Neural progenitor cell (in vitro differentiated cells): ENCODE data around the gene STXBP4. TPM values are rescaled to one million over a fixed set of nuclear protein-coding genes. Genes with fewer than 3 reads are reported as not detected.

Source experiments
- DNase-seq: peaks from one replicate; pipeline ENCODE4 v3.0.0-alpha.2; 2016; ENCODE audit warnings: low spot score
- H2AFZ ChIP-seq: fragments of 200-600 bp; sonication (generic); replicated peaks from 2 replicates; pipeline ENCODE4 v1.6.1; 2016; ENCODE audit warnings: antibody characterized with exemption
- H3F3A ChIP-seq: fragments of 200-600 bp; sonication (generic); 2 replicates; pipeline ENCODE4 v1.6.1; 2016; ENCODE audit warnings: antibody characterized with exemption, low read depth
- H3K27ac ChIP-seq: fragments of 200-600 bp; sonication (generic); 2 replicates; pipeline ENCODE4 v1.5.1; 2016; ENCODE audit warnings: mild to moderate bottlenecking
- H3K27me3 ChIP-seq: fragments of 200-600 bp; sonication (generic); 2 replicates; pipeline ENCODE4 v1.6.1; 2016; ENCODE audit warnings: mild to moderate bottlenecking, moderate library complexity
- H3K36me3 ChIP-seq: fragments of 200-600 bp; sonication (generic); 2 replicates; pipeline ENCODE4 v1.5.1; 2016
- H3K4me1 ChIP-seq: fragments of 200-600 bp; sonication (generic); 2 replicates; pipeline ENCODE4 v1.6.1; 2016; ENCODE audit warnings: mixed run types
- H3K4me2 ChIP-seq: fragments of 200-600 bp; sonication (generic); 2 replicates; pipeline ENCODE4 v1.6.1; 2016
- H3K4me3 ChIP-seq: fragments of 200-600 bp; sonication (generic); 2 replicates; pipeline ENCODE4 v1.5.1; 2016
- H3K79me2 ChIP-seq: fragments of 200-600 bp; sonication (generic); 2 replicates; pipeline ENCODE4 v1.6.1; 2016; ENCODE audit warnings: low read depth
- H3K9ac ChIP-seq: fragments of 200-600 bp; sonication (generic); 2 replicates; pipeline ENCODE4 v1.6.1; 2016
- H3K9me3 ChIP-seq: fragments of 200-600 bp; sonication (generic); 2 replicates; pipeline ENCODE4 v1.5.1; 2016; ENCODE audit warnings: low read depth
- H4K20me1 ChIP-seq: fragments of 200-600 bp; sonication (generic); 2 replicates; pipeline ENCODE4 v1.6.1; 2016; ENCODE audit warnings: low read depth
- H3K27ac Mint-ChIP-seq: 3 replicates; pipeline ENCODE4 v1.8.0; 2021; ENCODE audit warnings: mixed read lengths
- H3K27me3 Mint-ChIP-seq: 2 replicates; pipeline ENCODE4 v1.8.0; 2022; ENCODE audit warnings: low read depth, mild to moderate bottlenecking, inconsistent platforms, moderate library complexity, mixed read lengths; ENCODE audit not compliant: insufficient read depth
- H3K36me3 Mint-ChIP-seq: 3 replicates; pipeline ENCODE4 v1.8.0; 2021; ENCODE audit warnings: mixed read lengths
- H3K4me1 Mint-ChIP-seq: 3 replicates; pipeline ENCODE4 v1.8.0; 2021; ENCODE audit warnings: mixed read lengths
- H3K4me3 Mint-ChIP-seq: 3 replicates; pipeline ENCODE4 v1.8.0; 2021; ENCODE audit warnings: mild to moderate bottlenecking, moderate library complexity, mixed read lengths
- H3K9me3 Mint-ChIP-seq: 3 replicates; pipeline ENCODE4 v1.8.0; 2020; ENCODE audit warnings: mixed read lengths
- EZH2 ChIP-seq: fragments of 200-600 bp; sonication (generic); IDR thresholded peaks from 2 replicates; pipeline ENCODE4 v1.6.1; 2017; ENCODE audit warnings: antibody characterized with exemption, mild to moderate bottlenecking, moderate library complexity
- EZH2phosphoT487 ChIP-seq: fragments of 200-600 bp; sonication (generic); IDR thresholded peaks from 2 replicates; pipeline ENCODE4 v1.6.1; 2017; ENCODE audit warnings: antibody characterized with exemption
- total RNA-seq: library from RNA; depleted of rRNA; stranded (reverse); fragments of >200 nt; gene quantifications from 2 replicates; pipeline ENCODE4 v1.2.3, GENCODE V29; 2015; ENCODE audit warnings: low replicate concordance
- TF ChIP-seq, protein P1 (sequence below): fragments of 200-600 bp; sonication (generic); IDR thresholded peaks from 2 replicates; pipeline ENCODE4 v1.5.1; 2017; ENCODE audit warnings: antibody characterized with exemption, mild to moderate bottlenecking

STXBP4 gene
- total RNA-seq, 1 donor from 2014 or later = 111 TPM

DNA sequence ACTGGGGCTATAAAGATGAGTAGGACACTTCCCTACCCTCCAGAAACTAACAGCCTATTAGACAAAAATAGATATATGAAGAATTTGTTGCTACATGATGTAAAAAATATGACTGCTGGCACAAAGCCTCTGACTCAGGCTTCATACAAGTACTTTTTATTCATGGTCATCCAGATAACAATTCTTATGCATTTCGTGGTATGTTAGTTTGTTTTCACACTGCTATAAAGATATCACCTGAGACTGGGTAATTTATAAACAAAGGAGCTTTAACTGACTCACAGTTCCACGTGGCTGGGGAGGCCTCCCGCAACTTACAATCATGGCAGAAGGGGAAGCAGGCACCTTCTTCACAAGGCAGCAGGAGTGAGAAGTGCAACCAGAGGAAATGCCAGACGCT, 183.7 kb downstream of the STXBP4 start:
- no peak for TF ChIP-seq EZH2phosphoT487
- TF ChIP-seq, protein P1, sequence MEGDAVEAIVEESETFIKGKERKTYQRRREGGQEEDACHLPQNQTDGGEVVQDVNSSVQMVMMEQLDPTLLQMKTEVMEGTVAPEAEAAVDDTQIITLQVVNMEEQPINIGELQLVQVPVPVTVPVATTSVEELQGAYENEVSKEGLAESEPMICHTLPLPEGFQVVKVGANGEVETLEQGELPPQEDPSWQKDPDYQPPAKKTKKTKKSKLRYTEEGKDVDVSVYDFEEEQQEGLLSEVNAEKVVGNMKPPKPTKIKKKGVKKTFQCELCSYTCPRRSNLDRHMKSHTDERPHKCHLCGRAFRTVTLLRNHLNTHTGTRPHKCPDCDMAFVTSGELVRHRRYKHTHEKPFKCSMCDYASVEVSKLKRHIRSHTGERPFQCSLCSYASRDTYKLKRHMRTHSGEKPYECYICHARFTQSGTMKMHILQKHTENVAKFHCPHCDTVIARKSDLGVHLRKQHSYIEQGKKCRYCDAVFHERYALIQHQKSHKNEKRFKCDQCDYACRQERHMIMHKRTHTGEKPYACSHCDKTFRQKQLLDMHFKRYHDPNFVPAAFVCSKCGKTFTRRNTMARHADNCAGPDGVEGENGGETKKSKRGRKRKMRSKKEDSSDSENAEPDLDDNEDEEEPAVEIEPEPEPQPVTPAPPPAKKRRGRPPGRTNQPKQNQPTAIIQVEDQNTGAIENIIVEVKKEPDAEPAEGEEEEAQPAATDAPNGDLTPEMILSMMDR = no peak
- no peak for TF ChIP-seq EZH2

DNA sequence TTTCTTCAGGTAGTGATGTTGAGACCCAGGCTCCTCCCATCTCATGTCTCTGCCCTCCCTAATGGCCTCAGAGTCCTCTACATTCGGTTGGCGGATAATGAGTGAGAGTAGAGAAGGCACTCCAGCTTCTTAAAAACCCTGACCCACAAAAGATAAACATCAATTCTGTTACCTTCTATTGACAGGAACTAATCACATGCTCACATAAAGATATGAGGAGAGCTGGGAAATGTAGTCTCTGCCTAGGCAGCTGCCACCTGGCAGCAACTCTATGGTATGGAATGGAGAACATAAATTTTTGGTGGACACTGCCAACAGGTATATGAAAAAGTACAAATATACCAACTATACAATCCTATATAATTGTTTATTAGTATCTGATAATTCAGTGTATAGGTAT, 185.5 kb downstream of the STXBP4 start:
- Histone ChIP-seq H3F3A (no peaks in the 10 kb centered on the region), H3K9me3 (no peaks in the 10 kb centered on the region), H3K4me3 (no peak overlapping the region), H2AFZ (no peak overlapping the region), H3K27me3 (no peaks in the 10 kb centered on the region), H4K20me1 (no peaks in the 10 kb centered on the region), H3K4me1 (no peaks in the 10 kb centered on the region), H3K27ac (no peak overlapping the region), H3K4me2 (no peak overlapping the region), H3K9ac (no peak overlapping the region), H3K79me2 (no peaks in the 10 kb centered on the region), H3K36me3 (no peaks in the 10 kb centered on the region)
- Mint-ChIP-seq H3K4me1 (no peaks in the 10 kb centered on the region), H3K27ac (no peak overlapping the region), H3K27me3 (no peaks in the 10 kb centered on the region), H3K36me3 (peaks cover 2% of the 10 kb centered on the region), H3K9me3 (no peaks in the 10 kb centered on the region), H3K4me3 (no peak overlapping the region)
- TF ChIP-seq EZH2phosphoT487 (no peak), EZH2 (no peak)
- TF ChIP-seq, protein P1 = no peak
- no peak for DNase-seq

More for the DNA sequence above, 183.7 kb downstream of the STXBP4 start:
- Histone ChIP-seq H3K27me3 (no peaks in the 10 kb centered on the region), H4K20me1 (no peaks in the 10 kb centered on the region), H2AFZ (no peak overlapping the region), H3K9me3 (no peaks in the 10 kb centered on the region), H3K27ac (no peak overlapping the region), H3K9ac (no peak overlapping the region), H3K4me2 (no peak overlapping the region), H3K79me2 (no peaks in the 10 kb centered on the region), H3K4me1 (no peaks in the 10 kb centered on the region), H3K36me3 (no peaks in the 10 kb centered on the region), H3K4me3 (no peak overlapping the region), H3F3A (no peaks in the 10 kb centered on the region)
- Mint-ChIP-seq H3K9me3 (no peaks in the 10 kb centered on the region), H3K4me1 (no peaks in the 10 kb centered on the region), H3K36me3 (peaks cover 2% of the 10 kb centered on the region), H3K27me3 (no peaks in the 10 kb centered on the region), H3K27ac (no peak overlapping the region), H3K4me3 (no peak overlapping the region)
- DNase-seq = no peak

DNA sequence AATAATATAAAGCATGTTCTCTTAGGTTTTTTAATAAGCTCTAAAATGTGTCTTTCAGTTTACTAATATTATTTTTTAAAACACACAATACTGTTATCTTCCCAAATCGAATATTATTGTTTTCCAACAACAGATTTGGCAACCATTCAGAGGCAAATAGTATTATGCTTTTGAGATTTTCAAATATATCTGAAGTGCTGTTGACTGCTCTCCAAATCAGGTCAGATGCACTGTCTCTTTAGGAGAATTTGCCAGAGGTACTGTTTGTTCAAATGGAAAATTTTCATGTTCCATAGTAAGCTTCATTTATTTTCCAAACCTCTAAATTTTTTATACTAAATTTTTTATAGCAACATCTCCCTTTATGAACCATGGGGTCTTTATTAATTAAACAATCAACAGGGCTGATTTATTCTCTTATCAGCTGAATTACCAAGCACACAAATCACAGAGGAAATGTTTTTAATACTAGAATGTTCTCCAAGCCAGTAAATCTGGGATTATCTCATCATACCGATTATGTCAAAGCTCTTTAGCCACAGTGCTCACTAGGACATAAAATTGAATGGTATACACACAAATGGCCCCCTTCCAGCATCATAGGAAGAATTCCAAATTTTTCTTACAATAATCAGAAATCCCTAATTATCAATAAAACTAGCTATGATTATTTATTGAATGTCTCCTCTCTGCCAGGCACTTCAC, 187.4 kb downstream of the STXBP4 start:
- no peaks in the 10 kb centered on the region for H3K9me3 ChIP-seq

DNA sequence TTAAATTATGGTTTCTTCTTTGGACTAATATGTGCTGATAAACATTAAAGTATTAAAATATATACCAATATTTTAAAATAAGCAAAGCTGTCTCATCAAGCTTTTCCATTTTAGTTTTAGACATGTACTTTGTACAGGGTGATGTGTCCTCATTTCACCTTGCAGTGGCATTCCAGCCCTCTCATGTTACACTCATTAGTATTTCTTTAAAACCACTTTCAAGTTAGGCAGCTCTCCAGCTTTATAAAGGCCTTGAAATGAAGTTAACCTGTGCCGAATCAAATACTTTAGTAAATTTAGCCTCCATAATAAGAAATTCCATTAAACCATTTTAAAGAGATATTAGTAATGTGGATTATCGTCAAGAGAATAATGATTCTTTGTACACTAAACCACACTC, 188.6 kb downstream of the STXBP4 start:
- H3K4me1 ChIP-seq = no peaks in the 10 kb centered on the region
- no peak overlapping the region for H3K9ac ChIP-seq
- Mint-ChIP-seq H3K4me1 (no peaks in the 10 kb centered on the region), H3K36me3 (peaks cover 6% of the 10 kb centered on the region), H3K9me3 (no peaks in the 10 kb centered on the region), H3K27me3 (no peaks in the 10 kb centered on the region), H3K27ac (no peak overlapping the region), H3K4me3 (no peak overlapping the region)
- H3K27me3 ChIP-seq = no peaks in the 10 kb centered on the region
- no peaks in the 10 kb centered on the region for H4K20me1 ChIP-seq
- no peak for DNase-seq
- no peak overlapping the region for H3K4me3 ChIP-seq
- H3K36me3 ChIP-seq = no peaks in the 10 kb centered on the region
- no peaks in the 10 kb centered on the region for H3K79me2 ChIP-seq
- TF ChIP-seq, protein P1 = no peak
- TF ChIP-seq EZH2phosphoT487 = no peak
- TF ChIP-seq EZH2 = no peak
- H2AFZ ChIP-seq = no peak overlapping the region
- no peaks in the 10 kb centered on the region for H3K9me3 ChIP-seq
- no peaks in the 10 kb centered on the region for H3F3A ChIP-seq
- no peak overlapping the region for H3K27ac ChIP-seq
- no peak overlapping the region for H3K4me2 ChIP-seq

More for the DNA sequence above, 187.4 kb downstream of the STXBP4 start:
- H3F3A ChIP-seq = no peaks in the 10 kb centered on the region
- no peak for TF ChIP-seq EZH2phosphoT487
- H2AFZ ChIP-seq = no peak overlapping the region
- H3K9ac ChIP-seq = no peak overlapping the region
- no peaks in the 10 kb centered on the region for H3K36me3 ChIP-seq
- no peaks in the 10 kb centered on the region for H3K27me3 ChIP-seq
- no peak for DNase-seq
- H4K20me1 ChIP-seq = no peaks in the 10 kb centered on the region
- H3K4me1 Mint-ChIP-seq = no peaks in the 10 kb centered on the region
- H3K4me3 Mint-ChIP-seq = no peak overlapping the region
- H3K36me3 Mint-ChIP-seq = peaks cover 4% of the 10 kb centered on the region
- H3K27ac Mint-ChIP-seq = no peak overlapping the region
- H3K79me2 ChIP-seq = no peaks in the 10 kb centered on the region
- no peak overlapping the region for H3K4me2 ChIP-seq
- H3K4me1 ChIP-seq = no peaks in the 10 kb centered on the region
- no peaks in the 10 kb centered on the region for H3K27me3 Mint-ChIP-seq
- no peak overlapping the region for H3K27ac ChIP-seq
- H3K4me3 ChIP-seq = no peak overlapping the region
- H3K9me3 Mint-ChIP-seq = no peaks in the 10 kb centered on the region
